ENCODE measurements around the gene PPP4C.

PPP4C gene

DNA sequence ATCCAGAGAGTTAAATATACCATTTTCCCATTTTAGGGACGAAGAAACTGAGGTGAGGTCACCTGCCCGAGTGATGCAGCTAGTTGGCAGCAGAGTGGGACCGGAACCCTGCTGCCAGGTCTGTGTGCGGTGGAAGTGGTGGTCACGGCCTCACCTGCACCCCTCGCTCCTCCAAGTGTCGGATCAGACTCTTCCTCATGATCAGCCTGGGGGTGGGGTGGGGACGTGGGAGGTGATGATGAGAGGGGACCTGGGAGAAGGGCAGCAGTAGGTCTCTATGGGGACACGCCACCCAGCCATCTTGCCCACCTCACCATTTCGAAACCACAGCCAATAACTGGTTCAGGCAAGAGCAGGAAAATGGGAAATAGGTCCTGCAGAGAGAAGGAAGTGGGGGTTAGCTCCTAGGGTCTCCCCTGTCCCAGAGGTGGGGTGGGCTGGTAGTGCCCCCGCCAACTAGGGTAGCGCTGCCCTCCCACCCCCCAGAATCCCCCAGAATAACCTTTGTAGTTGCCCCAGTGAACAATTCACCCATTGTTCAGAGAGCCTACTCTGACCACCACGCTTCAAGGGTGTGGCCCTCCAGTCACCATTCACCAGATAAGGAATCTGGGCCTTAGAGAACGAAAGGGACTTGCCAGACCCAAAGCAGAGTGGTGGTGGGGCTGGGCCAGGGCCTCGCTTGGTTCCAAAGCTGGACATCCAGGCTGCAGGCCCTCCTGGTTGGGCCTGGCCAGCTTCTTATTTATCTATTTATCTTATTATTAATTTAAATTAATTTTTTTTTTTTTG, 32.5 kb downstream of the PPP4C start:
- H3K27me3 ChIP-seq (ENCODE audit: low read depth, low read length), result no peaks in the 10 kb centered on the region
- H3K9me3 ChIP-seq (ENCODE audit: insufficient read depth, low read length), result no peaks in the 10 kb centered on the region
- H3K4me2 ChIP-seq (ENCODE audit: low read length), result no peak overlapping the region
- H3K4me1 ChIP-seq (ENCODE audit: low read length), result no peaks in the 10 kb centered on the region
- TF ChIP-seq, protein P1, sequence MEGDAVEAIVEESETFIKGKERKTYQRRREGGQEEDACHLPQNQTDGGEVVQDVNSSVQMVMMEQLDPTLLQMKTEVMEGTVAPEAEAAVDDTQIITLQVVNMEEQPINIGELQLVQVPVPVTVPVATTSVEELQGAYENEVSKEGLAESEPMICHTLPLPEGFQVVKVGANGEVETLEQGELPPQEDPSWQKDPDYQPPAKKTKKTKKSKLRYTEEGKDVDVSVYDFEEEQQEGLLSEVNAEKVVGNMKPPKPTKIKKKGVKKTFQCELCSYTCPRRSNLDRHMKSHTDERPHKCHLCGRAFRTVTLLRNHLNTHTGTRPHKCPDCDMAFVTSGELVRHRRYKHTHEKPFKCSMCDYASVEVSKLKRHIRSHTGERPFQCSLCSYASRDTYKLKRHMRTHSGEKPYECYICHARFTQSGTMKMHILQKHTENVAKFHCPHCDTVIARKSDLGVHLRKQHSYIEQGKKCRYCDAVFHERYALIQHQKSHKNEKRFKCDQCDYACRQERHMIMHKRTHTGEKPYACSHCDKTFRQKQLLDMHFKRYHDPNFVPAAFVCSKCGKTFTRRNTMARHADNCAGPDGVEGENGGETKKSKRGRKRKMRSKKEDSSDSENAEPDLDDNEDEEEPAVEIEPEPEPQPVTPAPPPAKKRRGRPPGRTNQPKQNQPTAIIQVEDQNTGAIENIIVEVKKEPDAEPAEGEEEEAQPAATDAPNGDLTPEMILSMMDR (IDR thresholded peaks at IDR 0.05; ENCODE audit: low read depth, low read length), result no peak
- no peak overlapping the region for H3K27ac ChIP-seq (ENCODE audit: low read length)
- no peak overlapping the region for H2AFZ ChIP-seq (ENCODE audit: low read depth, low read length)
- H4K20me1 ChIP-seq (ENCODE audit: insufficient read depth, low read length), result no peaks in the 10 kb centered on the region
- no peak overlapping the region for H3K9ac ChIP-seq (ENCODE audit: low read length)
- no peak overlapping the region for H3K4me3 ChIP-seq (ENCODE audit: low read length)
- no peaks in the 10 kb centered on the region for H3K79me2 ChIP-seq (ENCODE audit: low read length)
- no peaks in the 10 kb centered on the region for H3K36me3 ChIP-seq (replicated peaks; ENCODE audit: low read depth, low read length)

DNA sequence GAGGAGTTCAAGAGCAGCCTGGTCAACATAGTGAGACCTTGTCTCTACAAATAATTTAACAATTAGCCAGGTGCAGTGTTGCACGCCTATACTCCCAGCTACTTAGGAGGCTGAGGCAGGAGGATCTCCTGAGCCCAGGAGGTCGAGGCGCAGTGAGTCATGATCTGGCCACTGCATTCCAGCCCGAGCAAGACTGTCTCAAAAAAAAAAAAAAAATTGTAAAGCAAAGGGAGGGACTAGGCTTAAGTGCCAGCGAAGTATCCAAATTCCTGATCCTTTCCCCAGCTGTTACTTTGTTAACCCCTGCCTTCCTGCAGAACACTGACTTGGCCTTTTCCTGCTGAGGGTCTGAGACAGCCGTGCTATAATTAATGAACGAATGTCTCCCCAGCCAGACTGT, 34.9 kb downstream of the PPP4C start:
- no peaks in the 10 kb centered on the region for H3K36me3 ChIP-seq (replicated peaks; ENCODE audit: low read depth, low read length)
- no peak overlapping the region for H3K9ac ChIP-seq (ENCODE audit: low read length)
- no peak overlapping the region for H3K4me3 ChIP-seq (ENCODE audit: low read length)
- H3K9me3 ChIP-seq (ENCODE audit: insufficient read depth, low read length), result no peaks in the 10 kb centered on the region
- H3K4me2 ChIP-seq (ENCODE audit: low read length), result no peak overlapping the region
- no peak overlapping the region for H2AFZ ChIP-seq (ENCODE audit: low read depth, low read length)
- no peaks in the 10 kb centered on the region for H3K27me3 ChIP-seq (ENCODE audit: low read depth, low read length)
- TF ChIP-seq EZH2phosphoT487 (IDR thresholded peaks at IDR 0.05; ENCODE audit: low read depth), result no peak
- TF ChIP-seq, protein P1 (IDR thresholded peaks at IDR 0.05; ENCODE audit: low read depth, low read length), result no peak
- no peaks in the 10 kb centered on the region for H4K20me1 ChIP-seq (ENCODE audit: insufficient read depth, low read length)
- no peak overlapping the region for H3K27ac ChIP-seq (ENCODE audit: low read length)
- H3K4me1 ChIP-seq (ENCODE audit: low read length), result no peaks in the 10 kb centered on the region
- H3K79me2 ChIP-seq (ENCODE audit: low read length), result no peaks in the 10 kb centered on the region

DNA sequence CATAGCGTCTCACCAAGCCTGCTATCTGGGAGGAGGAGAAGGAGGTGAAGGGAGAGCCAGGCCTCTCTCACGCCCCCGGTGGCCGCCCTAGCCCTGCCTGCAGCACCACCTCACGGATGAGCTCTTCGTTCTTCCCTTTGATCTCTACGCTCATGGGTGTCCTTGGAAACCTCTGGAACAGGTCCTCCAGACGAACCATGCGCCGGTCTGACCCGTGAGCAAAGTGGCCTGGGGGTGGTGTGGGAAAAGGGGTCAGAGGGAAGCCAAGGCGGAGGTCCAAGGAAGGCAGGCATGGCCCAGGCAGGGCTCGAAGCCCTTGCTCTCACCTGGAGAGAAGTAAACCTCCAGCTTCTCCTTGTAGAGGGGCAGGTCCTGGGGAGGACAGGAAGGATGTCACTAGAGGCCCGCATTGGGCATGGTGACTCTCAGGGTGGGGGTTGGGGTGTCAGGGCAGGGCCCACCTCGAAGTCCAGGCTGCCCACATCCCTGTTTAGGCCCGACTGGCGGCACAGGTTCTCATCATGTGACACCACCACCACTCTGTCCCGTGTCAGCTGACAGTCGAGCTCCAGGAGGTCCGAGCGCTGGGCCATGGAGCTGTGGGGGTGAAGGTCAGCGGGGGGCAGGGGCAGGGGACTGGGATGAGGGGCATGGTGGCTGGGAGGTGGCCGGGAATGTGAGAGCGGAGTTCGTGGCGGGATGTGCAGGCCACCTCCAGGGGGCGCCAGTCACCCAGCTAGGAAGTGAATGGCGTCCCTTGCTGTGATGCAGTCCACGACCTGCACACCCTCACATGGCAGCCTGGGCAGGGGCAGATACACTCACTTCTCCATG, 36.6 kb downstream of the PPP4C start:
- H3K36me3 ChIP-seq (replicated peaks; ENCODE audit: low read depth, low read length), result no peaks in the 10 kb centered on the region
- no peaks in the 10 kb centered on the region for H3K9me3 ChIP-seq (ENCODE audit: insufficient read depth, low read length)
- H3K79me2 ChIP-seq (ENCODE audit: low read length), result no peaks in the 10 kb centered on the region
- no peaks in the 10 kb centered on the region for H4K20me1 ChIP-seq (ENCODE audit: insufficient read depth, low read length)
- no peak overlapping the region for H3K27ac ChIP-seq (ENCODE audit: low read length)
- H3K4me1 ChIP-seq (ENCODE audit: low read length), result no peaks in the 10 kb centered on the region
- H3K9ac ChIP-seq (ENCODE audit: low read length), result no peak overlapping the region
- TF ChIP-seq, protein P1 (IDR thresholded peaks at IDR 0.05; ENCODE audit: low read depth, low read length), result peak; percentile 77
- no peak for TF ChIP-seq EZH2phosphoT487 (IDR thresholded peaks at IDR 0.05; ENCODE audit: low read depth)
- H3K4me2 ChIP-seq (ENCODE audit: low read length), result peak overlapping the region; percentile 19
- H2AFZ ChIP-seq (ENCODE audit: low read depth, low read length), result no peak overlapping the region
- H3K27me3 ChIP-seq (ENCODE audit: low read depth, low read length), result no peaks in the 10 kb centered on the region
- H3K4me3 ChIP-seq (ENCODE audit: low read length), result peak overlapping the region; percentile 28; the same call in 1 of the 2 replicates

DNA sequence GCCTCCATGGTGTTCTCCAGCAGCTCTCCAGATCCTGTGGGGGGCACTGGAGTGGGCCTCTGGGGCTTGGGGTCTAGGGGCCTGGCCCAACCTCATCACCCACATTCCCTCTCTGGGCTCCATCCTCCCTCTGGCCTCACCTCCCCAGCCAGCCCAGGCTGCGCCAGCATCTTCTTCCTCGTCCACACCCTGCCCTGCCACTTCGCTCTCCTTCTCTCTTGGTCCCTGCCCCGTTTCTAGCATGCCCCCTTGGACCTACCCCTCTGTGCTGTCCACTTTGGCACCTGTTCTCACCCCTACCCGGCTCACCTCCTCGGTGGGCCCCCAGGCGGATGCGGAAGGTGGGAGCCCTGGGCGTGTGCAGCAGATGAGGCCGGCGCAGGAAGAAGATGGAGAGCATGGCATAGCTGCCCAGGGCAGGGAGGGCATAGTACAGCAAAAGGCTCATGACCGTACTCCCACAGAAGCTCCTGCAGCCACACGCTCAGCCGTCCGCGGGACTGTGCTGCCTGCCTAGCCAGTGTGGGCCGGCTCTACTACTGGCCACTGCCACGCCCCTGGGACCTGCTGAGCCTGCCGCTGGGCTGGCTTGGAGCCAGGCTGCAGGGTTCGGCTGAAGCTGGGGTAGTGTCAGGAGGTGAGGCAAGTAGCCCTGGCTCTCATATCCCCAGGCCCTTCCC, 37.4 kb downstream of the PPP4C start, which contains the start of gene GDPD3:
Gene GDPD3 (minus strand): TSS at position 507 of the 680 bp plus-strand sequence. CDS start 59 bp downstream, at position 448.
- no peaks in the 10 kb centered on the region for H3K36me3 ChIP-seq (replicated peaks; ENCODE audit: low read depth, low read length)
- H3K4me3 ChIP-seq (ENCODE audit: low read length), result peak within 1 kb of the TSS; percentile 28; the same call in 1 of the 2 replicates
- no peak within 1 kb of the TSS for H3K27ac ChIP-seq (ENCODE audit: low read length)
- no peaks in the 10 kb centered on the region for H4K20me1 ChIP-seq (ENCODE audit: insufficient read depth, low read length)
- no peak within 1 kb of the TSS for H3K9ac ChIP-seq (ENCODE audit: low read length)
- no peak for TF ChIP-seq EZH2phosphoT487 (IDR thresholded peaks at IDR 0.05; ENCODE audit: low read depth)
- TF ChIP-seq, protein P1 (IDR thresholded peaks at IDR 0.05; ENCODE audit: low read depth, low read length), result no peak
- H3K4me1 ChIP-seq (ENCODE audit: low read length), result no peaks in the 10 kb centered on the region
- no peaks in the 10 kb centered on the region for H3K9me3 ChIP-seq (ENCODE audit: insufficient read depth, low read length)
- no peaks in the 10 kb centered on the region for H3K79me2 ChIP-seq (ENCODE audit: low read length)
- H2AFZ ChIP-seq (ENCODE audit: low read depth, low read length), result no peak within 1 kb of the TSS
- no peaks in the 10 kb centered on the region for H3K27me3 ChIP-seq (ENCODE audit: low read depth, low read length)
- peak within 1 kb of the TSS; percentile 19 for H3K4me2 ChIP-seq (ENCODE audit: low read length)
